GM18858 (cell line): Measurements from ENCODE around the gene ZNF425.
"Not testable (repeated sequence)": the region's sequence is repeated elsewhere in the genome, so short reads cannot be mapped to it uniquely, and the experiment has no call there.

Experiments used
- ATAC-seq: cut with Tn5 transposase; IDR thresholded peaks from one replicate; pipeline ENCODE4 v1.9.1; 2021; ENCODE audit not compliant: unreplicated experiment

ZNF425 gene, protein sequence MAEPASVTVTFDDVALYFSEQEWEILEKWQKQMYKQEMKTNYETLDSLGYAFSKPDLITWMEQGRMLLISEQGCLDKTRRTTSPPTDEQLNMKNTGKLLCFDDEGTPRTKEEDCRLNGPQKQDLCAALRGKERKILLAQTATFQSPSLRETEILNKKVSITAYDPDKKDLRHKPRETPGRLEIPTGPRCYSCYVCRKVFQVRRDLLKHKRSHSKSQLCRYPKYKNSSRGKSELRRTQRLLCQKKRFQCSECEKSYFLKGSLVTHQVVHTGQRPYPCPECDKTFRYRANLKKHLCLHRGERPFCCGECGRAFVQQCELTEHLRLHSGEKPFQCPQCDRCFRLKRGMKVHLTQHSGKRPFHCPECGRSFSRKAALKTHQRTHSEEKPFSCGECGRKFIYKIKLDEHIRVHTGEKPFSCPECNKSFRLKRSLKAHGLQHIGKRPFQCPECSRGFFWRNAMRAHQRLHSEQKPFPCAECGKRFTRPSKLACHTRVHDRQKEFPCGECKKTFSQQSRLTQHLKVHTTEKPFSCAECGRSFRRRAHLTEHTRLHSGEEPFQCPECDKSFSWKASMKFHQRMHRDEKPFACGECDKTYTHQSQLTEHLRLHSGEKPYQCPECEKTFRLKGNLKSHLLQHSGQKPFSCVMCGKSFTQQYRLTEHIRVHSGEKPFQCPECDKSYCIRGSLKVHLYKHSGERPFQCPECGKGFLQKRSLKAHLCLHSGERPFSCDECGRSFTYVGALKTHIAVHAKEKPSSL

DNA sequence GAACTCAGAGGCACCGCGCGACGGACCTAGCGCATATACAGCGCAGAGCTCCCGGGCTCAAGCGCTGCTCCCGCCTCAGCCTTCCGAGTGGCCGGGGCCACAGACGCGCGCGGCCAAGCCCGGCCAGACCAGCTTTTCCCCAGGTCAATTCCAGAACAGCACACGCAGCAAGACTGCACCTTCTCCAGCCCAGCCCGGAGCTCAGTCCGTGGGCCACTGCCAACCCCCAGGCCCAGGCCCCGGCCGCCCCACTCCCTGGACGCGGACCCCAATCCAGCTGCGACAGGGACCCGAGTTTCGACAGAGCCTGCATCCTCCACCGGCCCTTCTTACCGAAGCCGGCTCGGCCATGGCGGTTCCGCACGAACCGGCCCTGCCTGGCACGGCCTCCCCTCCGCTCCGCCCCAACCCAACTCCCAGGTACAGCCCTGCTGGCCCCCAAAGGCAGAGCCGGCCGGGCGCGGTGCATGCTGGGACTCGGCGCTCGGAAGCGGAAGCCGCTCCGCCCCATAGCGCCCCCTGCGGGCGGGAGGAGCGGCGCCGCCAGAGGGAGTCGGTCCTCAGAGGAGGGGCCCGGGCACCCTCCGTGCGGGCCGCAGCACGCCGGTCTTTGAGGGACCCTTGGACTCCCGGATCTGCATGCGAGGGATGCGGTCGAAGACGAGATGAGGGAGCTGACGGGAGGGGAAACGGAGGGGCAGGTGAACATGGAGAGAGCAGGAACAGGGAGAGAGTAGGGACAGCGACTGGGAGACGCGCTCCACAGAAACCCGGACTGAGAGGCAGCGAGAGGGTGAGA lies at the start of gene ZNF425:
Gene ZNF425, minus strand, starts transcription at position 462 of the 799 bp plus-strand sequence. Its CDS starts 111 bp downstream, at position 351.
- peak; percentile 80 for ATAC-seq

DNA sequence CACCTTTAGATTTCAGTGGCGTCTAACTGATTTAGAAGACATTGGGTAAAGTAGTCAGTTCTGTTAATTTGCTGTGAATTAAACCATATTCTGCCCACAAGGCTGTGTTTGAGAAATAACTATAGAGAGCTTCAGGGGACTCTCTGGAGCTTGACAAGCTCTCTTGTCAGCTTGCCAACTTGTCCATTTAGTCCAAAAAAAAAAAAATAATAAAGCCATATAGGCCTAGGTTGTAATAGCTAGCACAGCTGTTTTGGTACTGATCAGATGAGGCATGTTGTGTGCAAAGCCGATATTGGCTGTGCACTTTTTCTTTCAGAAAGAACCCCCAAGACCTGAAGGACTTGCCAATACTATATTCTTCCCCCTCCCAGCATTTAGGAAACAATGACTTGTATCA lies 49.0 kb upstream of the ZNF425 start:
- ATAC-seq: no peak

DNA sequence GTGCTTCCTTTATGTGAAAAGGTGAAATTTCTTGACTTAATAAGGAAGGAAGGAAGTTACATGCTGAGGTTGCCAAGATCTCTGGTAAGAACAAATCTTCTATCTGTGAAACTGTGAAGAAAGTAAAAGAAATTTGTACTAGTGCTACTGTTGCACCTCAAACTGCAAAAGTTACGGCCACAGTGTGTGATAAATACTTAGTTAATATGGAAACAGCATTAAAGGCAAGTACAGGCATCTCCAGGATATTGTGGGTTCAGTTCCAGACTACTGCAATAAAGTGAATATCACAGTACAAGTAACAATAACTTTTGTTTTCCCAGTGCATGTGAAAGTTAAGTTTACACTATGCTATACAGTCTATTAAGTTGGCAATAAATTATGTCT lies 46.4 kb upstream of the ZNF425 start:
- no peak for ATAC-seq

DNA sequence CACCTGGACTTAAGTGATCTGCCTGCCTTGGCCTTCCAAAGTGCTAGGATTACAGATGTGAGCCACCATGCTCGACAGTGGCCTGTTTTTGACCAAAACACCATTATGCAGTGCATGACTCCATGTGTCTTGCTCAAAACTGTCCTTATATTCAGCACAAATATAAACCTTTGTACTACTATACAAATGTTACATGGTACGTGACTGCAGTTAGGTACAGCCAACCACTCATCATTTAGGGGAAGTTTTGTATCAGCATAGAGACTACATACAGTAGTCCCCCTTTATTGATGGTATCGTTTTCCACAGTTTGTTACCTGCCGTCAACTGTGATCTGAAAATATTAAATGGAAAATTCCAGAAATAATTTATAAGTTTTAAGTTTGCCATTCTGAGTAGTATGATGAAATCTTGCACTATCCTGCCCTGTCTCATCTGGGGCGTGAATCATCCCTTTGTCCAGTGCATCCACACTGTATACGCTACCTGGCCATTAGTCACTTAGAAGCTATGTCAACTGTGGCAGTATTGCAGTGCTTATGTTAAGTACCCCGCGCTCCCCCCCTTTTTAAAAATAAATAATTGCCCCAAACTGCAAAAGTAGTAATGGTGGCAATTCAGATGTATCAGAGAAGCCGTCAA lies 45.9 kb upstream of the ZNF425 start:
- no peak for ATAC-seq

DNA sequence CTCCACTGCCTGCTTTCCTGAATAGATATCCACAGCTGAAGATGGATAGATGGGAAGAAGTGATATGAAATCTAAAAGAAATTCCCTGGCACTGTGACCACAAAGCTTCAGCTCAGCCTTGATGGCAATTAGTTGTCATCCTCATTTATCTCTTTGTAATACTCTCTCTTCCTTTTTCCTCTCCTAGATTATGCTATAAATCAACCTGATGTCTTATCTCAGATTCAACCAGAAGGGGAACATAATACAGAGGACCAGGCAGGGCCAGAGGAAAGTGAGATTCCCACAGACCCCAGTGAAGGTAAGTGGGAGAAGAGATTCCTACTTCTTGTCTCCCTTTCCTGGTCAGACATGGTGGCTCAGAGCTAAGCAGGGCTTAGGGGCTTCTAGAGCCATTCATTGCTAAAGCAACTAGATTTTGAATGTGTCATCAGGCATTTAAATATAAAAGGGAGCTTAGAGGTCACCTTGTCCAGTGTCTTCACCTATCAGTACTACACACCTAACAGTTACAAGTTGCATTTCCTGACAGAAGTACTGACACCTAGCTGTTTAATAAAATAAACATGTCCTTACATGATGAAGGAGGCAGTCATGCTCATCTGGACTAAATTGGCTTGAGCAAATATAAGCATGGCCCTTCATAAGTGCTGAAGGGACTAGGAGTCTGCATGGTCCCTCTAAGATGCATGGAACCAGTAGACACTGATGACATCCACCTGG lies 40.7 kb upstream of the ZNF425 start:
- no peak for ATAC-seq

DNA sequence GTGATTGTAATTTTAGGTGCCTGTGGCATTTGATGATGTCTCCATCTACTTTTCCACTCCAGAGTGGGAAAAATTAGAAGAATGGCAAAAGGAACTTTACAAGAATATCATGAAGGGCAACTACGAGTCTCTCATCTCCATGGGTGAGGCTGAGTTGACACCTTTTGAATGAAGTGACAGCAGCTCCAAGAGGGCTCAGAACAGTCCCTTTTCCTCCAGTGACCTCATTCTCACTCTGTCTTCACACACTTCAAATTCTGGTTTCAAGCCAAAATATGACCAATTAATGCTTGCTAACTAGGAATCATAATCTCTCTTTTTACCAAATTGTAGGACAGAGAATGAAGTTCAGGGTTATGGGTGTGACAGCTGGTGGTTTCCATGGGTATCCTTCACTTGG lies 40.0 kb upstream of the ZNF425 start:
- no peak for ATAC-seq

DNA sequence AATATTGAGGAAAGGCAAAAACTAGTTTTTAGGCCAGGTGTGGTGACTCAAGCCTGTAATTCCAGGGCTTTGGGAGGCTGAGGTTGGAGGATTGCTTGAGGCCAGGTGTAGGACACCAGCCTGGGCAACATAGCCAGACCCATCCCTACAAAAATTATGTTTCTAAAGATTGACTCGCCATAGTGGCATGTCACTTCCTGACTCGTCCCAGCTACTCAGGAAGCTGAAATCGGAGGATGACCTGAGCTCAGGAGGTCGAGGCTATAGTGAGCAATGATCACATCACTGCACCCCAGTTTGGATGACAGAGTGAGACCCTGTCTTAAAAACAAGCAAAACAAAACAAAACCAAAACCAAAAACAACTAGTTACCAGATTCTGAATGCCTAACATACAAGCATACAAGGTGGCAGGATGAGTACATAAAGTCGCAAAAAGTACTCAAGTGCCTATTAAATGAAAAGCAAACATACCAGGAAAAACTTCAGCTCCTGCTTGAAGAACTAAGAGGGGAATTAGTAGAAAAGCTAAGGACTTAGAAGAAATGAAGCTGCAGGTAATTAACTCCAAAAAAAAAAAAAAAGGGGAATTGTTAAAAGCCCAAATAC lies 35.2 kb upstream of the ZNF425 start:
- no peak for ATAC-seq

DNA sequence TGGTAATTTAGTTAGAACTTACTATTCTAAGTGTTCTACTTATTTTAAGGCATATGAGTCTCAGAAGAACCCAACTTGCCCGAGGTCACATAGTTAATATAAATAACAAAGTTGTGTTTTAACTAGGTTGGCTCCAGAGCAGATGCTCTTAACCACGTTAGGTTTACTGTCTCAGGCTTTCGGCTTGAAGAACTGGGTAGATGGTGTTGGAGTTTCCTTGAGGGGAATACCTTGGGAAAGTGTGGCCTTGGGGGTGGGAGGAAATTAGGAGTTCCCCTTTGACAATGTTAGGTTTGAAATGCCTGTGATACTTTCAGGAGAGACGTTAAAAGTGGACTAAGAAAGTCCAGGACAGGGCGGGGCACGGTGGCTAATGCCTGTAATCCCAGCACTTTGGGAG lies 30.8 kb upstream of the ZNF425 start:
- ATAC-seq: no peak

DNA sequence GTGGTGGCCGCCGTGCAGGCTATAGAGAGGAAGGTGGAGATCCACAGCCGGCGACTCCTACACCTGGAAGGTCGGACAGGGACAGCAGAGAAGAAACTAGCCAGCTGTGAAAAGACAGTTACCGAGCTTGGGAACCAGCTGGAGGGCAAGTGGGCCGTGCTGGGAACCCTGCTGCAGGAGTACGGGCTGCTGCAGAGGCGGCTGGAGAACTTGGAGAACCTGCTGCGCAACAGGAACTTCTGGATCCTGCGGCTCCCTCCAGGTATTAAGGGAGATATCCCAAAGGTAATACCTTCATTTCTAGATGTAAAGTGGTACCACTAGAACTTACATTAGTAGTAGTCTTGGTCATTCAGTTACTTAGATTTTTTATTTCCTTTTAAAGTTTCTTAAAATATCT lies 27.9 kb upstream of the ZNF425 start:
- no peak for ATAC-seq

DNA sequence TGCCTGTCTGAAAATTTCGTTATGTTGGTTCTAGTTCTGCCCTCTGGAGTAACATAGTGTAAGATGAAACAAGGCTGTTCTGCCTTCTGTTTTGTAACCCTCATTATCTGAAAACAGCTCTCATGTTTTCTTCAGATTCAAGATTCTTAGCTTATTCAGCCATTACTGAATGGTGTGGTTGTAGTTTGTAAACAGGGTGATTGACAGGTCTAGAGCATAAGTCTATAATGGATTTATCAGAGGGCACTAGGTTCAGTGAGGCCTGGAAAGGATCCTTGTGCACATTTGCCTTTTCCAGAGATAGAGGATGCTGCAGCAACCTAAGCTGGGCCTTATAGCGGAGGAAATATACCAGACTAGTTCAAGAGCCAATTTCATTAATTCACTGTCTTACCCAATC lies 27.2 kb upstream of the ZNF425 start:
- no peak for ATAC-seq

DNA sequence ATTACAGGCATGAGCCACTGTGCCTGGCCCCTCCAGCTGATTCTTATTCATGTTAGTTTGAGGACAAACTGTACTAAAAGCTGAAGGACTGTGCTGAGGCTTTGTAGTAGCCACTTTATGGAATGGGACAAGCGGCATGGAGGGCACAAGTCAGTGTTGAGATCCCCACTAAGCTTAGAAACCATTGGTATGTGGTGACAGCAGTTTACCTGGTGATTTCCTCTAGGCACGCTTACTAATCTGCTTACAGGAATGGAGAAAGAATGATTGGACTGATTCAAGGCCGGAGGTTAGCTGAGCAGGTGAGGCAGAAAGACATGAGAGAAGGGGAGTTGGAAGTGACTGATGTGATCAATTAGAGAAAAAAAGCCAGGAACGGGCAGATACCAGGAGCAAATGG lies 24.9 kb upstream of the ZNF425 start:
- ATAC-seq: no peak

DNA sequence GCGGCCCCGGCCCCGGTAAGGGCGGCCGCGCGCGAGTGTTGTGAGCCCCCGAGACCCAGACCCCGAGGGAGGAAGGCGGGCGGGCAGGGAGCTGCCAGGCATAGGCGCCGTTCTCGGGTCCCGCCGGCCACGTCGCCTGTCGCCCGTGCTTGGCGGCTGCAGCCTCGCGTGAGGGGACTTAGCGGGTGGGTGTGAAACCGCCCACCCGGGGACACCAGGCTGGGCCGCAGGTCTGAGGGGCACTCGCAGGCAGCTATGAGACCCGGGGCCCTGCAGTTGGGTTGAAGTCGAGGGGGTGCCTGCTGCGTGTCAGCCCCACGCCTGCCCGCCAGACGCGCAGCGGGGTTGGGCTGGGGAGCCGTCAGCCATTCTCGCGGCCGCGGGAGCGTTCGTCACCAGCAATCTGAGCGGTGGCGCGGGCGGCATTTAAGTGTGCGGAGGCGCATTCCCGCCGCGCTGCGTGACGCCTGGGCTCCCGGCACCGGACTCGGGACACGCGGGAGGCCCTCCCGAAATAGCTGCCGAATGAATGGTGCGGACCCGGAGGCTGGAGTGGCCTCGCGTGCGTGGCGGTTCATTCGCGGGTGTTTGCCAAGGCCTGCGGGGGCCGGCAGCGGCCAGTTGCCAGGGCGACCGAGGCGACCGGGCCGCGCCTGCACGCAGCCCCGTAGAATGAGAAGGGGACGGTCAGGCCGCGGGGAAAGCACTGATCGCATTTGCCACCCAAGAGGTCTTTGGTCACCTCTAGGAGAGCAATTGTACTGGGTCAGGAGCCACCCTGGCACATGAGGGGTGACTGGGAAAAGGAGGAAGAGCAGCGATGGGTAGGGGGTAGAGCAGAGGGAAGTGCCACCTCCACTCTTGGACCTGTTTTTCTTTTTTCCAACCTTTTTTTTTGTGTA lies 21.9 kb upstream of the ZNF425 start:
- peak; percentile 21 for ATAC-seq

DNA sequence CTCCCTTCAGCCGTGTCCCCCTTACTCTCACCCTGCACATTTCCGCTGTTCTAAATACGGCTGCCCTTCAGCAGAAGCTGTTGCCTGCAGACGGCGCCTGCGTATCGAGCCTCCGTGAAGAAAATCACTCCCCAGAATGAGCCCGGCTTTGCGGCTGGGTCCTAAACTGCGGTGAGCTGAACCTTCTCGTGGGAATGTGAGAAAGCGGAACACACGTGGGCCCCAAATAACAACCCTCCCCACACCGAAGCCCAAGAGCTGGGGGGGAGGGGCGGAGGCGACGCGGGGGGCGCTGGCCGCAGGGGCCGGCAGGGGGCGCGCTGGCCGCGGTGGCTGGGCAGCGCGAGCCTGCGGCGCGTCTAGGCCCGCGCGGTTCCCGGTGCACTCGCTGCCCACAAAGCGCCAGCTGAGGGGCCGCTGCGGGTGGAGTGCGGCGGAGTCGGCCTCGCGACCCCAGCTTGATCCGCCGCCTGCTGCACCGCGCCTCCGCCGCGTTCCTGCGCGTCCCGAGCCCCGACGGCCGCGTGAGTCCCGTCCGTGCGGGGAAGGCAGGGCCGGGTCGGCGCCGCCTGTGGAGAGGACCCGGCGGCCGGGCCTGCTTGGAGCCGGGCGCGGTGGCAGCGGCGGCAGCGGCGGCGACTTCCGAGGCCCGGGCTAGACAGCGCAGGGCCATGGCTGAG lies 21.1 kb upstream of the ZNF425 start, which contains the start of gene ZNF398:
Gene ZNF398, plus strand, starts transcription at position 382 of the 680 bp plus-strand sequence. Its CDS starts 290 bp downstream, at position 672.
- ATAC-seq: peak; percentile 62

DNA sequence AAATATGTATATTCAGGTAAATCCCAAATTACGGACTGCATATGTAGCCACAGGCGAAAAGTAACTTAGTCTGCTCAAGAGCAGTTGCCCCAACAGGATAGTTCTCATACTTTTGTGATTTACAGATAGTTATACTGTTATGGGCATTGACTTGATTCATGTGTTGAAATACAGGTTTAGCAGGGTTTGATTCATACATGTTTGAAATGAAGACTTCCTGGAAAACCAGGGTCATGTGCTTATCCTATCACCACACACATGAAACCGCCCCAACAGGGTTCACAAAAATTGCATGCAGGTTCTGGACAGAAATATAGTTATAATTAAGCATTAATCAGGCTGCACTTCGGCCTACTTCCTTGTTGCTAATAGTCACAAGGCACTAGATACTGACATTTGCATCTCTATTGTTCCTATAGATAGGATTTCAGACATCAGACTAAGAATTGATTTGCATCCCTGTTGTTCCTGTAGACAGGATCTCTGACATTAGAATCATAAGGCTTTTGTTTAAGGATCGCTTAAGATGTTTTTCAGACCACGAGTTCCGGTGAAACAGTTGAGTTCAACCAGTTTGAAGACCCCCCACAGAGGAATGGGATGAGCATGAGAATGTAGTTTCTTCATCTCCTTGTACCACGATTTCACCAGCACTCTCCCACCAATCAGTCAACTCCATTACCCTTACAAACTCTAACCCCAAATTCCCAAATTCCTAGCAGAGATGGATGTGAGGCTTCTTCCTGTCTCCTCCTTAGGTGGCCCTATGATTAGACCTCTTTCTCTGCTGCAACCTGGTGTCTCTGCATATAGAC lies 19.1 kb upstream of the ZNF425 start:
- no peak for ATAC-seq

DNA sequence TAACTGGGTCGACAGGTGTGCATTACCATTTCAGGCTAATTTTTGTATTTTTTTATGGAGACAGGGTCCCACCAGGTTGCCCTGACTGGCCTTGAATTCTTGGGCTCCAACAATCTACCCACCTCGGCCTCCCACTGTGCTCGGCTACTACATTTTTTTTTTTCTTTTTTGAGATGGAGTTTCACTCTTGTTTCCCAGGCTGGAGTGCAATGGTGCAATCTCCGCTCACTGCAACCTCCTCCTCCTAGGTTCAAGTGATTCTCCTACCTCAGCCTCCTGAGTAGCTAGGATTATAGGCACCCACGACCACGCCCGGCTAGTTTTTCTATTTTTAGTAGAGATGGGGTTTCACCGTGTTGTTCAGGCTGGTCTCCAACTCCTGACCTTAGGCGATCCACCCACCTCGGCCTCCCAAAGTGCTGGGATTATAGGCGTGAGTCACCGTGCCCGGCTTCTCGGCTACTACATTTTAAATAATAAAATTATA lies 18.4 kb upstream of the ZNF425 start:
- not testable (repeated sequence) for ATAC-seq

DNA sequence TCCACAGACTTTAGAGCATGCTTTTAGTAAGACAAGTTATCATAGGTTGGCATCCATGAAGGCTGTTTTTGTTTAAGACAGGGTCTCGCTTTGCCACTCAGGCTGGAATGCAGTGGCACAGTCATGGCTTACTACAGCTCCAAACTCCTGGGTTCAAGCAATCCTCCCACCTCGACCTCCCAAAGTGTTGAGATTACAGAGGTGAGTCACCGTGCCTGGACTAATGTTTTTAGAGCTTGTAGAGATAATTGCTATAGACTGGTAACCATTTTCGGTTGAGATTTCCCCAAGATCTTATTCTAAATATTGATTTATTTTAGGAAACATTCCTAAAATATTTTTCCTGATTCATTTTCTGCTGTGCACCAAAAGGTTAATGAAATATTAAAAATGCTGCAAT lies 15.8 kb upstream of the ZNF425 start:
- ATAC-seq: no peak

DNA sequence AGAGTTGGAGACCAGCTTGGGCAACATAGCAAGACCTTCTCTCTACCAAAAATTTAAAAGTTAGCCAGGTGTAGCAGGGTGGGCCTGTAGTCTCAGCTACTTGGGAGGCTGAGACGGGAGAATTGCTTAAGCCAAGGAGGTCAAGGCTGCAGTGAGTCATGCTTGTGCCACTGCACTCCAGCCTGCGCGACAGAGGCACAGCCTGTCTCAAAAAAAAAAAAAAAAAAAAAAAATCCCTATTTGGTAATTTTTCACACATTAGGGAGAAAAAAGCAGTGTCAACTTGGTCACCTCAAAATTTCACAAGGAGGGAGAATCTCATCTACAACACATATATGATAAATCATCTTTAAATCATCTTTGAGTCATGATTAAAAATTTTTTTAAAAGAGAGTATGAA lies 14.7 kb upstream of the ZNF425 start:
- ATAC-seq: no peak
